GM19438 (cell line): ENCODE measurements around the gene EIF4G3.
"Not testable (repeated sequence)": the region's sequence is repeated elsewhere in the genome, so short reads cannot be mapped to it uniquely, and the experiment has no call there.

Experiments used
- ATAC-seq: cut with Tn5 transposase; IDR thresholded peaks from one replicate; pipeline ENCODE4 v1.9.1; 2021; ENCODE audit warnings: low read depth; ENCODE audit not compliant: unreplicated experiment

Gene EIF4G3

DNA sequence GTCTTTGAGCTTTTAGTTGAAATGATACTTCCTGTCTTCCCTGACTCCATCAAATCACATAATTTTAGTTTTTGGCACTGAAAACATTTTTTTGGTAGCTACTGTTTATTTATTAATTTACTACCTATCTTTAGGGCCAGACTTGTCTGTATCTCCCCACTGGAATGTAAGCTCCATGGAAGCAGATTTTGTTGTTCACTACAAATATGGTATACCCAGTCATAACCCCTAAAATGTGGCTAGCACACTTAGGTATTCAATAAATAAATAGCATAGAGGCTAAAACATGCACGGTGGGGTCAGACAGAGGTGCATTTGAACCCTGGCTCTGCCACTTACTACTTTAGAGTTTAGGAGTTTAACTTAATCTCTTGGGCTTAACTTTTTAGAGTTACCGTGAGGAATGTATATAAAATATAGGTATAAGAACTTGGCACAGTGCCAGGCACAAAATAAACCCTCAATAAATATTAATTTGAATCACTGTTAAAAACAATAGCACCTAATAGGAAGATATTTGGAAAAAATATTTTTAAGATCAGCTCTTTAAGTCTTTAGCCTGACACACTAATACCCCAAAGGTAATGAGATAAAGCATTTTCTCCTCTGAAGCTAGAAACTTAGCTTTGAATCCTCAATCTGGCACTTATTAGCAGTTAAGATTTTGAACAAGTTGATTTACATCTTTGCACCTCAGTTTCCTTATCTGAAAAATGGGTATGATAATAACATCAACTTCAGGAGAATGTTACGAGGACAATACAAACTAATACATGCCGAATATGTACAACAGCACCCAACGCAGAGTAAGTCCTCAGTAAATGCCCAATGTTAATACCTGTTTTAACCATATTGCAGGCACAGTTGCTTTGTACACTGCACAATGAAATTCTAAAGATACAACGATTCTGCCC, 330.0 kb downstream of the EIF4G3 start:
- no peak for ATAC-seq

DNA sequence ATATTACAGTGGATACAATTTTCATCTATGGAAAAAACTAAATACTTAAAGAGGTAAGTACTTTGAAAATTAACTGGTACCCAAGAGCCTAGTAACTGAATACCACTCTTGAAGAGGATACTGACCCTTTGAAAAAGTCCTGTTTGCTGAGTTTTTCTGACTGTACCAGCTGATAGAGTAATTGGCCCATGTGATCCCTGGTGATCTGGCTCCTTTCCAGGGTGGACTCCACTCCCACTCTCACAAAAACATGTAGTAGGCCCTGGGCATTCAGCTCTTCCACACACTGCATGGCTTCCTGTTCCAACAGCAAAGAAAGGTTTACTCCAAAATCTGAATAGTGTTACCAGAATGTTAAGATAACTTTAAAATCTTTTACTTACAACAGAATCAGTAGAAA, 336.0 kb downstream of the EIF4G3 start:
- no peak for ATAC-seq

DNA sequence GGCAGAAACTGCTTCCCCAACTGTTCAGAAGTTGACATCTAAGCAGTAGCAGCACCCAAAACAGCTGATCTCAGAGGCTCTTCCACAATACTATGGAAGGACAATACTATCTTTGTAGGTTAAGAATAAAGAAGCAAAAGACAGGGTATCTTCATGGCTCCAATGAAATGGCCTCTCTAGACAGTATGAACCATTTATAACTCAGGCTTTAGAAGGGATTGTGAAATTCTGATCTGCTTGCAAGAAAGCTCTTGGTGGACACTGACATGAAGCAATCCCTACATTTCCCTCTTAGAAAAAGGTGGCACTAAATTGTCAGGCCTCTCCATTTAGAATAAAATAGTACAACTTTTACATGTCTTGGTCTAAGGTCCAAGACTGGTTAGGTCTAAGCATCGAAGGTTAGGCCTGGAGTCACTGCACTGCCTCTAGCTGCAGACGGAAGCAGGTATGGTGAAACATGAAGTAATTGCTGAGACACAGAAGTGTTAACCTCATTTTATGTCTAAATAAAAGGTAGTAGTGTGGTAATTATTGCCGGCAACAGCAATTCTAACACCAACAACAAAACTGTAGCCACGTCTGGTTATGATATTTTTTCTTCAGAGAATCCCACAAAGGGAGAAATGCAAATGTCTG, 339.0 kb downstream of the EIF4G3 start:
- ATAC-seq: no peak

DNA sequence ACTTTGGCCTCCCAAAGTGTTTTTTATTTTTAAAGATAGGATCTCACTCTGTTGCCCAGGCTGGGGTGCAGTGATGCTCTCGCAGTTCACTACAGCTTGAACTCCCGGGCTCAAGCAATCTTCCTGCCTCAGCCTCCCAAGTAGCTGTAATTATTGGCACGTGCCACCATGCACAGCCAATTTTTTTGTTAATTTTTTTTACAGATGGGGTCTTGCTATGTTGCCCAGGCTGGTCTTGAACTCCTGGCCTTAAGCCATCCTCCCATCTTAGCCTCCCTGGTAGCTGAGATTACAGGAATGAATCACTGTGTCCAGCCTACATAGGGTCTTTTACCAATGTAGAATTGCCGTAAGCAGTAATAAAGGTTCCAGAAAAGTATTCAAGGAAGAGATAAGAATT, 340.5 kb downstream of the EIF4G3 start:
- ATAC-seq: no peak

GRCh38 chr1:20834780-20835179, 341.9 kb downstream of the EIF4G3 start:
- no peak for ATAC-seq

DNA sequence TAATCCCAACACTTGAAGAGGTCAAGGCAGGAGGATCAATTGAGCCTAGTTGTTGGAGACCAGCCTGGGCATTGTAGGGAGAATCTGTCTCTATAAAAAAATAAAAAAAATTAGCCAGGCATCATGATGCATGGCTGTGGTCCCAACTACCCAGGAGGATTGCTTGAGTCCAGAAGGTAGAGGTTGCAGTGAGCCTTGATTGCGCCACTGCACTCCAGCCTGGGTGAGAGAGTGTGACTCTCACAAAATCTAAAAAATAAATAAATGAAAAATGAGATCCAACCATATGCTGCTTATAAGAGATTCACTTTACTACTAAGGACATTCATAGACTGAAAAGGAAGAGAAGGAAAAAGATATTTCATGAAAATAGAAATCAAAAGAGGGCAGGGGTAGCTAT, 342.5 kb downstream of the EIF4G3 start:
- no peak for ATAC-seq

DNA sequence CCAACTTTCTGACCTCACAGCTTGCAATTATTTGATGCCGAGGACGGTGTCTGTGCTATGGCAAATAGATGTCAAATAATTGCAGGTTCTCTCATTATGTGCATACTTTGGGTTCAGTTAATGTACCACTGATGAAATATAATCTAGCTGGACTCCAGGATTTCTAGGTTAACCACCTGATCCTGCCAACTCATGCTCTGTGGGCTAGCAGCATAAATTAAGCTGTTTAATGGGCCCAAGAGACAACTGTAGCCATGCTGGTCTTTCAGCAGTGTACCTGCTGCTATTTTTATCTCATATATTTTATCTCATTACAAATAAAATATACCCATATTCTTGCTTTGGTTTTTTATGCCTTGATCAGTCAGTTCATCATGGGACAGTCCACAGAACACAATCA, 346.3 kb downstream of the EIF4G3 start:
- ATAC-seq: no peak

GRCh38 chr1:20829946-20830345, 346.8 kb downstream of the EIF4G3 start:
- ATAC-seq: no peak

DNA sequence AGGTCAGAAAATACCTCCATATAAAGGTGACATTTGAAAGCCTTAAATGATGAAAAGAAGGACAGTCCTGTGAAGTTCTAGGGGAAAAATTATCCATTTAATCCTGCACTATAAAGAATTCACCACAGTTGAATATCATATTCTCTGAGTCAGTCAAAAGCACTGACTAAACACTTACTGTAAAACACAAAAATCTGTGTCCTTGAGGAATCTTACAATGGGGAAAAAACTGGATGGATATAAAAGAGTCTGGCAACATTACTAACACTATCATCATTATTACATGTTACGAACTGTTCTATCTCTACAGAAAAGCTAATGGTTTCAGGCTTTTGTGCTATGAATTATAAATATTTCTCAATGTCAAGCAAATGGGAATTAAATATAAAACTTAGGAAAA, 347.2 kb downstream of the EIF4G3 start:
- ATAC-seq: no peak

DNA sequence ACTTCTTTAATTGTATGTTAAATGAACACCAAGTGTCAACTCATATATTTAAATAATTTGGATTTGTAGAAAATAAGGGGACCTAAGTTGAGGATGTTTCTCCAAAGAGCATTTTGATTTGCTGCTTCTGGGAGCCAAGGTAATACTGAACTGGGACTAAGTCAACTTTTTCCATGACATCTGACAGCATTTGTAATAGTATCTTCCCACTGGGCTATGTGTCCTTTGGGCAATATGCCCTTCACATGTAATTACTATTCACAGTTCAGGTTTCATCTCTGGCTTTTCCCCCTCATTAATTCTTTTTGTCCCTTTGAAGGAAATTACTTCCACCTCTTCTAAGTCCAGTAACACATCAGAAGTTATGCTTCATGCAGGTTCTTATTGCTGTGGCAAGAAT, 352.9 kb downstream of the EIF4G3 start:
- no peak for ATAC-seq

DNA sequence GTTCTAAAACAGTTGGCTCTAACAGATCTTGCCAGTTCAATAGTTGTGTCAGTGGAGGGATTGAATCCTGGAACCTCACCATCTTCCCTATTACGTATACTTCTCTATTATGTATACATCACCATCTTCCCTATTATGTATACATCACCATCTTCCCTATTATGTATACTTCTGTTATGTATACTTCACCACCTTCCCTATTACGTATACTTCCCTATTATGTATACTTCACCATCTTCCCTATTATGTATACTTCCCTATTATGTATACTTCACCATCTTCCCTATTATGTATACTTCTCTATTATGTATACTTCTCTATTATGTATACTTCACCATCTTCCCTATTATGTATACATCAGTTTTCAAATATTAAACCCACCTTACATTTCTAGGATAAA, 355.2 kb downstream of the EIF4G3 start:
- ATAC-seq: no peak

DNA sequence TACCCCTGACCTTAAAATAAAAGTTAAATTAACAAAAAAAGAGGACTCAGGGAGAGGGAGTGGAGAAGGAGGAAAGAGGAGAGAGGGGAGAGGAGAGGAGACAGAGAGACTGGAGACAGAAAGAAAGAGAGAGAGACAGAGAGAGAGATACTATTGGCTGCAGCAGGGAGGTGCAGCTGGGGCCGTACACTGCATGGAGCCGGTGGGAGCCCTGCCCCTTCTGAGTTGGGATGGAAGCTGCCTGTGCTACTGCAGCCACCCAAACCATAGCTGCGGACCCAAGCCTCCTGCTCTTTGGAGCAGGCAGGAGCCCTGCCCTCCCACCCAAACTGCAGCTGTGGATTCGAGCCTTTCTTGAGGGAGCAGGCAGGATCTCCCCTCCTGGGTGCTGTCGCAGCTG, 356.9 kb downstream of the EIF4G3 start:
- no peak for ATAC-seq

DNA sequence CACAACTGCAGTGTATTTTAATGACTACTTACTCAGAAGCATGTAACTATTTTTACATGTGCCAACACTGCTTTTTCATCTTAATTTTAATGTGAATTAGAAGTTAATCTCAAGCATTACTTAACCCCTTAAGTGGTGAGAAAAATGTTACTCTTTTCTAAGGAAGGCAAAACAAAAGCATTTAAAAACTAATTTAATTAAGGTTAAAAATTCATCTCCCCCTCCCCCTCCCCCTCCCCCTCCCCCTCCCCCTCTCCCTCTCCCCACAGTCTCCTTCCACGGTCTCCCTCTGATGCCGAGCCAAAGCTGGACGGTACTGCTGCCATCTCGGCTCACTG, 362.2 kb downstream of the EIF4G3 start:
- ATAC-seq: no peak

GRCh38 chr1:20811916-20812315, 364.8 kb downstream of the EIF4G3 start:
- ATAC-seq: no peak

GRCh38 chr1:20793236-20793635, 383.5 kb downstream of the EIF4G3 start:
- ATAC-seq: no peak

DNA sequence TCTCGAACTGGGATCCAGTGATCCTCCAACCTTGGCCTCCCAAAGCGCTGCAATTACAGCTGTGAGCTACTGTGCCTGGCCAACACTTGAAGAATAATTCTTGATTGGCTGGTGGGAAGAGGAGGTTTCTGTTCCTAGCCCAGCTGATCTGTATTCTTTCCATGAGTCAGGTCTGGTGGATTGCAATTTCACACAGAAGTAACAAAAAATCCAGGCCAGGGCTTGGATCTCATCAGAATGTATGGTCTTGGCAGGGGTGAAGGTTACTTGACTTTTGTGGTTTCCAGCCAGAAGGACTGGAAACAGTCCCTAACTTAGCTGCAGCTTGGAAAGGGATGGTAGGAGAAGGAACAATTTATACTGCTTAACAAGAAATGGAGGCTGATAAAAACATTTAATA, 384.5 kb downstream of the EIF4G3 start:
- ATAC-seq: no peak

DNA sequence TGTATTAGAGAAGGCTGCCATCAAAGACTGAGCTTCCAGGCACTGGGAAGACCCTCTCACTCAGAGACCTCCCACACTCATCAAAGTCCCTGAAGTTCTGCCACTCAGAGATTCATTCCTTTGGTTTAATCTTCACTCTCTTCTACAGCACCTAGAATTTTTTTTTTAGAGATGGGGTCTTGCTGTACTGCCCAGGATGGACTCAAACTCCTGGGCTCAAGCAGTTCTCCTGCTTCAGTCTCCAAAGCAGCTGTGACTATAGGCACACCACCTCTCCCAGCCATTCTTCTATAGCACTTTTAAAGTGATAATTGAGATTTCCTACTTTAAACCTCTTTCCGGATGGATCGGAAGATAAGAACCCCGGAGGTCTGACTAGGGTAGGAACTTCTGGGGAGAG, 385.9 kb downstream of the EIF4G3 start:
- no peak for ATAC-seq

DNA sequence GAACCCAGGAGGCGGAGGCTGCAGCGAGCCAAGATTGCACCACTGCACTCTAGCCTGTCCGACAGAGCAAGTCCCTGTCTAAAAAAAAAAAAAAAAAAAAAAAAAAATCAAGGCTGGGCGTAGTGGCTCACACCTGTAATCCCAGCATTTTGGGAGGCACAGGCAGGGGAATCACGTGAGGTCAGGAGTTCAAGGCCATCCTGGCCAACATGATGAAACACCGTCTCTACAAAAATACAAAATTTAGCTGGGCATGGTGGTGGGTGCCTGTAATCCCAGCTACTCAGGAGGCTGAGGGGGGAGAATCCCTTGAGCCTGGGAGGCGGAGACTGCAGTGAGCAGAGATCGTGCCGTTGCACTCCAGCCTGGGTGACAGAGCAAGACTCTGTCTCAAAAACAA, 387.1 kb downstream of the EIF4G3 start:
- ATAC-seq: not testable (repeated sequence)

GRCh38 chr1:20787840-20788795, 388.6 kb downstream of the EIF4G3 start:
- ATAC-seq: no peak

DNA sequence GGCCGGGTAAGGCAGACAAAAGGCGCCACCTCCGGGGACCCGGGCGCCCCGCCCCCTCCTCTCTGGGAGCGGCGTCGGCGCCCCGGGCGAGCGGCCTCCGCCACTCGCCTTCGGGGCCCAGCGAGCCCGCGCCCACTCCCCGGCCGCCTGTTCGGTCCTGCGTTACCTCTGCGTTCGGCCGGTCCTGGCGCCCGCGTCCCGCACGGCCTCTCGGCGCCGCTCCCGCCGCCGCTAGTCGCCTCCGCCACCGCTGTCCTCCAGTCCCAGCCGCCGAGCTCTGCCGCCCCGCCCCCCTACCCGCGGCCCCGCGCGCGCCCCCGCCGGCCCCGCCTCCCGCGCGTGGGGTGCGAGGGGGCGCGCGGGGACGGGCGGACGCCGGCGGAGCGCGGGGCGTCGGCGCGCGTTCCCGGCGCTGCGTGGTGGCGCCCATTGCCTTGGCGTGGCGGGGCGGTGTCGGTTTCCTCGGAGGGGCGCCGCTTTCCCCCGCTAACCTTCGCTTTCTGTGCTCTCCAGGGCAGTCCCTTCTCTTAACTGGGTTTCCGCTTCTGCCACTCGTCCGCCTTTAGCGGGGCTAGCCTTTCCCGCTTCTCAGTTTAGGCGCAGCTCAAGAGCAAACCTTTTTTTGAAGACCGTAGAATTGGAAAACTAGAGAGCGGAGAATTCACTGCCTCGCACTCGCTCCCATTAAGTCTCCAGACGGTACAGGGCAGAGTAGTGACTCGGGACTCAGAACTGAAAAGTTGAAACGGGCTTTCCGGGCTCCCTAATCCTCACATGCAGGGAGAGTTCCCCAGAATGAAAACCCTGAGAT, 389.5 kb downstream of the EIF4G3 start, which contains the start of gene HP1BP3:
HP1BP3 (minus strand) TSS at position 279 of the 811 bp plus-strand sequence. CDS start 6,867 bp downstream, outside the sequence.
- ATAC-seq: peak; percentile 46
